Measurements from ENCODE around the gene C3orf20. TPM values are rescaled to one million over a fixed set of nuclear protein-coding genes. Genes with fewer than 3 reads are reported as not detected.

Gene C3orf20
- total and polyA plus RNA-seq, 2 of the 13 experiments (the other 11 are each of a cell fraction or from before 2014, with no cell fraction given): 0.03 to 0.04 TPM

DNA sequence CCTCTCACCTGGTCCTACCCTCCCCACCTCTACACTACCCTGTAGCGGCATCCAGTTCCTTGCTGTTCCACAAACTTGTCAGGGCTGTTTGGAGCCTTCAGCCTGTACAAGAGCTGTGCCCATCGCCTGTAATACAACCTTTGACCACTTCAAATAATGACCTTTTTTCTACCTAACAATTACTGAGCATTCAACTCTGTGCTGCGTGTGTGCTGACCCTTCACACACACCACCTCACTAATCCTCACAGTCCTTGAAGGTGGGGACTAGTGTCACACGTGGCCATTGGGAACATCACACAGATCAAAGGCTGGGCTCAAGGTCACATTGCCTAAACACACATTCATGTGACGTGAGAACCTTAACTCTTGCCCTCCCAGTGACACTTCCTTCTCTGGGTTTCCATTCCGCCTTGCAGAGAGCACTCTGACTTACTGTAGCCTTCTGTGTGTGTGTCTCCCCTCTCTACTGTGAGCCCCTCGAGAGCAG lies 3.1 kb downstream of the C3orf20 start (continued):
- TF ChIP-seq TCF12 (IDR thresholded peaks at IDR 0.05) (no peak), TCF12 (CRISPR knock-in tag; IDR thresholded peaks at IDR 0.05) (no peak), MEF2D (CRISPR knock-in tag; IDR thresholded peaks at IDR 0.05) (no peak; the same call in 1 of the 2 replicates), CHD4 (IDR thresholded peaks at IDR 0.05; ENCODE audit: borderline replicate concordance, low read length) (no peak), ZNF292 (CRISPR knock-in tag; IDR thresholded peaks at IDR 0.05; ENCODE audit: borderline replicate concordance, low read depth) (peak; percentile 90; the same call in 1 of the 2 replicates), NFE2L1 (CRISPR knock-in tag; IDR thresholded peaks at IDR 0.05; ENCODE audit: borderline replicate concordance) (no peak), ATF7 (IDR thresholded peaks at IDR 0.05) (peak; percentile 66; the same call in 1 of the 2 replicates), ATF7 (CRISPR knock-in tag; IDR thresholded peaks at IDR 0.05) (peak; percentile 90; the same call in 1 of the 2 replicates), MAFK (conservative IDR thresholded peaks at IDR 0.05 in 1 of 2, IDR thresholded peaks at IDR 0.05 in 1 of 2; ENCODE audit: low read length in 2 of 2) (no peak), ZFAT (CRISPR knock-in tag; conservative IDR thresholded peaks at IDR 0.05) (no peak), ZNF775 (CRISPR knock-in tag; IDR thresholded peaks at IDR 0.05; ENCODE audit: borderline replicate concordance) (peak; percentile 45; the same call in 1 of the 2 replicates), FOXM1 (CRISPR knock-in tag; IDR thresholded peaks at IDR 0.05) (no peak), CBX5 (CRISPR knock-in tag; IDR thresholded peaks at IDR 0.05; ENCODE audit: borderline replicate concordance) (peak; percentile 96; the same call in 1 of the 2 replicates), KLF15 (CRISPR knock-in tag; IDR thresholded peaks at IDR 0.05; ENCODE audit: borderline replicate concordance) (no peak), MAZ (IDR thresholded peaks at IDR 0.05; ENCODE audit: borderline replicate concordance, low read depth, low read length) (no peak), MAZ (CRISPR knock-in tag; IDR thresholded peaks at IDR 0.05; ENCODE audit: low read depth) (peak; percentile 31; the same call in 1 of the 2 replicates), ZNF143 (CRISPR knock-in tag; IDR thresholded peaks at IDR 0.05) (no peak), ZMYM3 (CRISPR knock-in tag; IDR thresholded peaks at IDR 0.05) (peak; percentile 78; the same call in 1 of the 2 replicates), ZNF432 (CRISPR knock-in tag; IDR thresholded peaks at IDR 0.05; ENCODE audit: borderline replicate concordance) (no peak), MXI1 (IDR thresholded peaks at IDR 0.05; ENCODE audit: borderline replicate concordance, low read depth, low read length) (no peak; the same call in 2 of the 3 replicates), SRSF4 (IDR thresholded peaks at IDR 0.05; ENCODE audit: low read depth, low read length, poor library complexity, severe bottlenecking) (no peak), TARDBP (CRISPR knock-in tag; IDR thresholded peaks at IDR 0.05) (peak; percentile 96)
- TF ChIP-seq, protein P1, sequence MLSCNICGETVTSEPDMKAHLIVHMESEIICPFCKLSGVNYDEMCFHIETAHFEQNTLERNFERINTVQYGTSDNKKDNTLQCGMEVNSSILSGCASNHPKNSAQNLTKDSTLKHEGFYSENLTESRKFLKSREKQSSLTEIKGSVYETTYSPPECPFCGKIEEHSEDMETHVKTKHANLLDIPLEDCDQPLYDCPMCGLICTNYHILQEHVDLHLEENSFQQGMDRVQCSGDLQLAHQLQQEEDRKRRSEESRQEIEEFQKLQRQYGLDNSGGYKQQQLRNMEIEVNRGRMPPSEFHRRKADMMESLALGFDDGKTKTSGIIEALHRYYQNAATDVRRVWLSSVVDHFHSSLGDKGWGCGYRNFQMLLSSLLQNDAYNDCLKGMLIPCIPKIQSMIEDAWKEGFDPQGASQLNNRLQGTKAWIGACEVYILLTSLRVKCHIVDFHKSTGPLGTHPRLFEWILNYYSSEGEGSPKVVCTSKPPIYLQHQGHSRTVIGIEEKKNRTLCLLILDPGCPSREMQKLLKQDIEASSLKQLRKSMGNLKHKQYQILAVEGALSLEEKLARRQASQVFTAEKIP (CRISPR knock-in tag; IDR thresholded peaks at IDR 0.05; ENCODE audit: borderline replicate concordance): no peak
- TF ChIP-seq, protein P2, sequence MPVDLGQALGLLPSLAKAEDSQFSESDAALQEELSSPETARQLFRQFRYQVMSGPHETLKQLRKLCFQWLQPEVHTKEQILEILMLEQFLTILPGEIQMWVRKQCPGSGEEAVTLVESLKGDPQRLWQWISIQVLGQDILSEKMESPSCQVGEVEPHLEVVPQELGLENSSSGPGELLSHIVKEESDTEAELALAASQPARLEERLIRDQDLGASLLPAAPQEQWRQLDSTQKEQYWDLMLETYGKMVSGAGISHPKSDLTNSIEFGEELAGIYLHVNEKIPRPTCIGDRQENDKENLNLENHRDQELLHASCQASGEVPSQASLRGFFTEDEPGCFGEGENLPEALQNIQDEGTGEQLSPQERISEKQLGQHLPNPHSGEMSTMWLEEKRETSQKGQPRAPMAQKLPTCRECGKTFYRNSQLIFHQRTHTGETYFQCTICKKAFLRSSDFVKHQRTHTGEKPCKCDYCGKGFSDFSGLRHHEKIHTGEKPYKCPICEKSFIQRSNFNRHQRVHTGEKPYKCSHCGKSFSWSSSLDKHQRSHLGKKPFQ (CRISPR knock-in tag; IDR thresholded peaks at IDR 0.05; ENCODE audit: insufficient replicate concordance): no peak
- TF ChIP-seq, protein P3, sequence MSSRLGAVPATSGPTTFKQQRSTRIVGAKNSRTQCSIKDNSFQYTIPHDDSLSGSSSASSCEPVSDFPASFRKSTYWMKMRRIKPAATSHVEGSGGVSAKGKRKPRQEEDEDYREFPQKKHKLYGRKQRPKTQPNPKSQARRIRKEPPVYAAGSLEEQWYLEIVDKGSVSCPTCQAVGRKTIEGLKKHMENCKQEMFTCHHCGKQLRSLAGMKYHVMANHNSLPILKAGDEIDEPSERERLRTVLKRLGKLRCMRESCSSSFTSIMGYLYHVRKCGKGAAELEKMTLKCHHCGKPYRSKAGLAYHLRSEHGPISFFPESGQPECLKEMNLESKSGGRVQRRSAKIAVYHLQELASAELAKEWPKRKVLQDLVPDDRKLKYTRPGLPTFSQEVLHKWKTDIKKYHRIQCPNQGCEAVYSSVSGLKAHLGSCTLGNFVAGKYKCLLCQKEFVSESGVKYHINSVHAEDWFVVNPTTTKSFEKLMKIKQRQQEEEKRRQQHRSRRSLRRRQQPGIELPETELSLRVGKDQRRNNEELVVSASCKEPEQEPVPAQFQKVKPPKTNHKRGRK (CRISPR knock-in tag; IDR thresholded peaks at IDR 0.05): no peak
- TF ChIP-seq, protein P4, sequence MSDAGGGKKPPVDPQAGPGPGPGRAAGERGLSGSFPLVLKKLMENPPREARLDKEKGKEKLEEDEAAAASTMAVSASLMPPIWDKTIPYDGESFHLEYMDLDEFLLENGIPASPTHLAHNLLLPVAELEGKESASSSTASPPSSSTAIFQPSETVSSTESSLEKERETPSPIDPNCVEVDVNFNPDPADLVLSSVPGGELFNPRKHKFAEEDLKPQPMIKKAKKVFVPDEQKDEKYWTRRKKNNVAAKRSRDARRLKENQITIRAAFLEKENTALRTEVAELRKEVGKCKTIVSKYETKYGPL (CRISPR knock-in tag; IDR thresholded peaks at IDR 0.05): no peak

All from HepG2 (cell line).